ENCODE data around the gene BRPF3. TPM values are rescaled to one million over a fixed set of nuclear protein-coding genes. Genes with fewer than 3 reads are reported as not detected.

BRPF3 gene
- total RNA-seq, 1 experiment from 2014 or later, result 43.4 TPM

DNA sequence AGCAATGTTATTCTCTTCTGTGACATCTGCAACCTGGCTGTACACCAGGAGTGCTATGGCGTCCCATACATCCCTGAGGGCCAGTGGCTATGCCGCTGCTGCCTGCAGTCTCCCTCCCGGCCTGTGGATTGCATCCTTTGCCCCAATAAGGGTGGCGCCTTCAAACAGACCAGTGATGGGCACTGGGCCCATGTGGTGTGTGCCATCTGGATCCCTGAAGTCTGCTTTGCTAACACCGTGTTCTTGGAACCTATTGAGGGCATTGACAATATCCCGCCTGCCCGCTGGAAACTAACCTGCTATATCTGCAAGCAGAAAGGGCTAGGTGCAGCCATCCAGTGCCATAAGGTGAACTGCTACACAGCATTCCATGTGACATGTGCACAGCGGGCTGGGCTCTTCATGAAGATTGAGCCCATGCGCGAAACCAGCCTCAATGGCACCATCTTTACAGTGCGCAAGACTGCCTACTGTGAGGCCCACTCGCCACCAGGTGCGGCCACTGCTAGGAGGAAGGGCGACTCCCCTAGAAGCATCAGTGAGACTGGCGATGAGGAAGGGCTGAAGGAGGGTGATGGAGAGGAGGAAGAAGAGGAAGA lies 4.6 kb downstream of the BRPF3 start:
- peaks cover 6% of the 10 kb centered on the region for H3K79me1 ChIP-seq (ENCODE audit: insufficient read depth, low read depth, low read length, poor library complexity, severe bottlenecking)
- TF ChIP-seq, protein P1, sequence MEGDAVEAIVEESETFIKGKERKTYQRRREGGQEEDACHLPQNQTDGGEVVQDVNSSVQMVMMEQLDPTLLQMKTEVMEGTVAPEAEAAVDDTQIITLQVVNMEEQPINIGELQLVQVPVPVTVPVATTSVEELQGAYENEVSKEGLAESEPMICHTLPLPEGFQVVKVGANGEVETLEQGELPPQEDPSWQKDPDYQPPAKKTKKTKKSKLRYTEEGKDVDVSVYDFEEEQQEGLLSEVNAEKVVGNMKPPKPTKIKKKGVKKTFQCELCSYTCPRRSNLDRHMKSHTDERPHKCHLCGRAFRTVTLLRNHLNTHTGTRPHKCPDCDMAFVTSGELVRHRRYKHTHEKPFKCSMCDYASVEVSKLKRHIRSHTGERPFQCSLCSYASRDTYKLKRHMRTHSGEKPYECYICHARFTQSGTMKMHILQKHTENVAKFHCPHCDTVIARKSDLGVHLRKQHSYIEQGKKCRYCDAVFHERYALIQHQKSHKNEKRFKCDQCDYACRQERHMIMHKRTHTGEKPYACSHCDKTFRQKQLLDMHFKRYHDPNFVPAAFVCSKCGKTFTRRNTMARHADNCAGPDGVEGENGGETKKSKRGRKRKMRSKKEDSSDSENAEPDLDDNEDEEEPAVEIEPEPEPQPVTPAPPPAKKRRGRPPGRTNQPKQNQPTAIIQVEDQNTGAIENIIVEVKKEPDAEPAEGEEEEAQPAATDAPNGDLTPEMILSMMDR (conservative IDR thresholded peaks at IDR 0.05), result no peak
- WGBS (ENCODE audit: extremely low coverage, insufficient read length, low lambda C conversion rate), result no CpG with 5 or more reads among the region's 15 CpGs
- H3K4me1 ChIP-seq (ENCODE audit: insufficient read depth, low read length), result peaks cover 2% of the 10 kb centered on the region; the same call in 1 of the 2 replicates
- no peaks in the 10 kb centered on the region for H3K27me3 ChIP-seq (ENCODE audit: insufficient read depth, low read length)
- no peak overlapping the region for H2AFZ ChIP-seq (ENCODE audit: low read length)
- Mint-ChIP-seq H3K27me3 (ENCODE audit: low read depth) (no peaks in the 10 kb centered on the region), H3K4me3 (no peak overlapping the region), H3K36me3 (ENCODE audit: insufficient read depth in 1 of 3, low read depth in 3 of 3) (peaks cover 26 to 66% (median 52%) of the 10 kb centered on the region in 3 experiments; a peak in 6 of 7 replicates), H3K4me1 (peaks cover 9 to 16% of the 10 kb centered on the region in 2 experiments), H3K9me3 (0 out of 5 replicates have a peak, but pooled peaks cover 0 to 2% of the 10 kb centered on the region in 2 experiments), H3K27ac (no peak overlapping the region)
- H3K27ac ChIP-seq (ENCODE audit: insufficient read length, low read depth, low read length), result no peak overlapping the region
- DNase-seq, result no peak
- no peak overlapping the region for H4K5ac ChIP-seq (ENCODE audit: insufficient read length, low read depth, low read length)
- no peaks in the 10 kb centered on the region for H4K20me1 ChIP-seq (ENCODE audit: control insufficient read depth, insufficient read depth, insufficient read length)
- no peaks in the 10 kb centered on the region for H3K9me3 ChIP-seq (ENCODE audit: control insufficient read depth, low read depth, low read length)
- no peak overlapping the region for H3T11ph ChIP-seq (ENCODE audit: low read length)
- H2BK5ac ChIP-seq (ENCODE audit: insufficient read length, low read length), result no peak overlapping the region
- no peak overlapping the region for H2BK120ac ChIP-seq (ENCODE audit: low read depth, low read length, poor library complexity, severe bottlenecking)
- no peak overlapping the region for H3K56ac ChIP-seq (ENCODE audit: insufficient read length, low read depth, low read length)
- H3K4me2 ChIP-seq (ENCODE audit: insufficient read depth, insufficient read length, low read length), result no peak overlapping the region
- H2BK12ac ChIP-seq (ENCODE audit: insufficient read length, low read depth, low read length), result no peak overlapping the region
- no peak overlapping the region for H2AK5ac ChIP-seq (ENCODE audit: insufficient read length, low read length)
- H2BK15ac ChIP-seq (ENCODE audit: low read depth, low read length), result no peak overlapping the region
- H4K8ac ChIP-seq (replicated peaks; ENCODE audit: insufficient read length, low read depth, low read length), result no peak overlapping the region
- peaks cover 12% of the 10 kb centered on the region; the same call in 1 of the 2 replicates for H3K79me2 ChIP-seq (ENCODE audit: insufficient read depth, low read length)
- no peak overlapping the region for H2BK20ac ChIP-seq (ENCODE audit: low read depth, low read length, poor library complexity, severe bottlenecking)
- H3K4ac ChIP-seq (ENCODE audit: low read depth, low read length), result no peak overlapping the region
- no peak overlapping the region for H3K23ac ChIP-seq (ENCODE audit: insufficient read length, low read depth, low read length)
- no peak overlapping the region for H4K91ac ChIP-seq (ENCODE audit: insufficient read length, low read depth, low read length)
- no peak overlapping the region for H3K9ac ChIP-seq (ENCODE audit: extremely low read depth, insufficient read length, low read length)
- H3K18ac ChIP-seq (ENCODE audit: insufficient read length, low read depth, low read length), result no peak overlapping the region
- H3K23me2 ChIP-seq (ENCODE audit: insufficient read length, low read depth, low read length, poor library complexity, severe bottlenecking), result peaks cover 6% of the 10 kb centered on the region
- no peak overlapping the region for H3K14ac ChIP-seq (ENCODE audit: insufficient read depth, low read length)

All from H9 (cell line).